HG02798 (cell line): ENCODE data around the gene USP3.
"Not testable (repeated sequence)": the region's sequence is repeated elsewhere in the genome, so short reads cannot be mapped to it uniquely, and the experiment has no call there.

Experiments used
- ATAC-seq: cut with Tn5 transposase; IDR thresholded peaks from one replicate; pipeline ENCODE4 v1.9.1; 2021; ENCODE audit warnings: mild to moderate bottlenecking; ENCODE audit not compliant: unreplicated experiment, poor library complexity

USP3 gene

DNA sequence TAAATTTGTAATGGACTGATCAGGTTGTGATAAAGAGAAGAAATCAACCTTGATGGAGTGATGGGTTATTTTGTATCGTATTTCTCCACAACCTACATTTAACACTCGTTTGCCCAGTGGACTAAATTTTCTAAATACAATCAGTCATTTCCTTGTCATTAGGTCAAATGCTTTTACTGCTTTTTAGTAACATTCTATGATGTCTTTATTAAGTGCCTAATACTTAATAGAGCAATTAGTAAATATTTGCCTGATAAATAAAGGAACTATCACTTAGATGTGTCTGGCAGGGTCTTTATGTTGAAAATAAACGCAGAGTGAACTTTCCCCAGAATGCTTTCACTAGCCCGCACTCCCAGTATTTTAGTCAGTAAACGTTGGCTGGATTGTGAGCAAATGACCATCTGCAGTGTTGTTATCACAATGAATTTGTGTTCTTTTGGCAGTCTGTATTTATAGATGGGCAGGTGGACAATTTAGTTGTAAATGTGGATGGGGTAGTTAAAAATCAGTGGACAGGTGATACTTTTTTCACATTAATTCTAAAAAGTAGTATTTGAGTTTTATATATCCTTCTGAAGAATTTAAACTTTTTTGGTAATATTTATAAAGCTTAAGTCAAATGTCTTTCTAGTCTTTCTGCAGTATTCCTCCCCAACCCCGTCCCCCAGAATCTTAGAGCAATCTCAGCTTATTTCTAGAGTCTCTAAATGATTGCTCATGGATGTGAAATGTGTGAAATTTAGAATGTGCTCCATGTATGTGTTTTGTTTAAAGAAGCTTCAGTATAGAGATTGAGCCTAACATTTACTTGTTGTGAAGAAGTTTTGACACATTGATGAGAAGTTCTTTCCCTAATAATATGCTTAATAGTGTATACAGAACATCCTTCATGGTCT lies 4.9 kb downstream of the USP3 start:
- no peak for ATAC-seq

DNA sequence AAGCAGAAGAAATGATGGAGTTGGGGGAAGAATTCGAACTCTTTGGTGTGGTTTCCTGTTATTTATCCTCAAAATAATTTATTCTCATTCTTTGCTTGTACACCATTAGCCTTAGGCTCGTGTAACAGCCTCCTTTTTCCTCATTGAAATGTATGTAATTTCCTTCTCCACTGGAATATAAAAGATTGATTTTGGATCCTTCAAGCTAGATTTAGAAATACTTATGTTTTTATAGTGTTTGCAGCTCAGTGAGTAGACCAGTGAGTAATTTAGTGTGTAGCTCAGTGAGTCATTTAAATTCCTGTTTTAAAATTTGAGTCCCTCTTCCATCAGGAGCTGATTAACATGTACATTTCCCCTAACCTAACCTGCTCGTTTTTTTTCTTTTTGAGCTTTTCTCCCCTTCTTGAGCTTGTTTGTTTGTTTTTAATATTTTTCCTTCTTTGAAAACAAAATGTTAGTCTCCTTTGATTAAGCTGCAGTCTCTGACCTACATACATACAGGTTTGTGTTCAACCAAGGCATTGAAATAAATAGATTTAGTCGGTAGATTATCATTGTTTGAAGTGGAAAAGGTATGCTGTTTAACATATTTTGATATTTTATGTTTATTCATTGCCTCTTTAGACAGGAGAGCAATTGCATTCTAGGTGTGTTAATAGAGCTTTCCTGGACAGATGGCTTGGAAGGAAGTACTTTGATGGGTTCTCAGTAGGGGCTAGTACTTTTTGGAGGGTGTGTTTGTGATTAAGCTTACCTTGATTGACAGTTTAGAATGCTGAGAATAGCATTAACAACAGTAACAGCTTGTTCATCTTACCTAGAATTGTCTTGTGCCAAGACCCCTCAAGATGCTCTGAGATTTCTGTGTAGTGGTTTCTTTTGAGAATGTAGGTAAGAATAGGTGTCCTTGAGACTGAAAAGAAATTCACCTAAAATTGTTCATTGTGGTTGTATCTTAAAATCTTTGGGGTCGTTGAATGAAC lies 5.9 kb downstream of the USP3 start:
- no peak for ATAC-seq

DNA sequence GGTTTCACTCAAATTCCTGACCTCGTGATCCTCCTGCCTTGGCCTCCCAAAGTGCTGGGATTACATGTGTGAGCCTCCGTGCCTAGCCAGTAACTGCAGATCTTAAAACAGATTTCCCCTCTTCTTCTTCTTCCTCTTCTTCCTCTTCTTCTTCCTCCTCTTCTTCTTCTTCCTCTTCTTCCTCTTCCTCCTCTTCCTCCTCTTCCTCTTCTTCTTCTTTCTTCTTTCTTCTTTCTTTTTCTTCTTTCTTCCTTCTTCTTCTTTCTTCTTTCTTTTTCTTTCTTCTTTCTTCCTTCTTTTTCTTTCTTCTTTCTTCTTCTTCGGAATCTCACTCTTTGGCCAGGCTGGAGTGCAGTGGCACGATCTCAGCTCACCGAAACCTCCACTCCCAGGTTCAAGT lies 7.8 kb downstream of the USP3 start:
- ATAC-seq = no peak

GRCh38 chr15:63513271-63513670 lies 8.9 kb downstream of the USP3 start:
- no peak for ATAC-seq

- ATAC-seq = no peak
These were observed 9.3 kb downstream of the USP3 start for GRCh38 chr15:63513728-63514127.

GRCh38 chr15:63514531-63514943 lies 10.1 kb downstream of the USP3 start:
- no peak for ATAC-seq

DNA sequence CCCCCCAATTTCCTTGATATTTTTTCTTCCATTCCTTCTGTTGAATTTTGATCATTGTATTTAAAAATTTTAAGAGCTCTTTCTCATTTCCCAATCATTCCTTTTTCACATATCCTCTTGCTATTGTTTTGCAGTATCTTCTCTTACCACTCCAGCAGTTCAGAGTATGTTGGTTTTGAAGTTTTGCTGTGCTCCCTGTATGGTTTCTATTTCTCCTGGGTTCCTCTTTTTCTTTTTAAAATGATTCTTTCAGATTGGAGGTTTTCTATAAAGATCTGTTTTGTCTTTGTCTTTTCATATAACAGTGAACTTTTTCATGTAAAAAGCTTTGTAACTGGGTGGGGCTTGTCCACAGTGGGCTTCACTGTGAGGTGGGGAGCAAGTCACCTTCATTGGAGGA lies 12.8 kb downstream of the USP3 start:
- no peak for ATAC-seq

DNA sequence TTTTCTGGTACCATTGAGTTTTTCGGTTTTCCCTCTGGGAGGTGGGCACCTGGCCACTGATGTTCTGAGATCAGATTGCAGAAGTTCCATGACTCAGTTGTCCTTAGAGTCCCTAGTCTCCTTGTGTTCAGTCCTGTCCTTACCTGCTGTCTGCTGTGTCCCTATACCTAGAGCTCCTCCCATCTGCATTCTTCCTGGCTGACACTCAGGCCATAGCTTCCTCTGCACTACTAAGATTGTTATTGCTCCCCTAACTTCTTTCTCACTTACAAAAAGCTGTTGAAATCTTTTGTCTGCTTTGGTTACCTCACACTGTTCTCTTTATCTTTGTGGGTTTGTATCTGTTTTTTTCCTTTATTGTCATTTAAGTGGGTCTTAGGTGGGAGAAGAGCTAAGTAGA lies 13.2 kb downstream of the USP3 start:
- ATAC-seq = no peak

GRCh38 chr15:63519041-63519440 lies 14.6 kb downstream of the USP3 start:
- no peak for ATAC-seq

DNA sequence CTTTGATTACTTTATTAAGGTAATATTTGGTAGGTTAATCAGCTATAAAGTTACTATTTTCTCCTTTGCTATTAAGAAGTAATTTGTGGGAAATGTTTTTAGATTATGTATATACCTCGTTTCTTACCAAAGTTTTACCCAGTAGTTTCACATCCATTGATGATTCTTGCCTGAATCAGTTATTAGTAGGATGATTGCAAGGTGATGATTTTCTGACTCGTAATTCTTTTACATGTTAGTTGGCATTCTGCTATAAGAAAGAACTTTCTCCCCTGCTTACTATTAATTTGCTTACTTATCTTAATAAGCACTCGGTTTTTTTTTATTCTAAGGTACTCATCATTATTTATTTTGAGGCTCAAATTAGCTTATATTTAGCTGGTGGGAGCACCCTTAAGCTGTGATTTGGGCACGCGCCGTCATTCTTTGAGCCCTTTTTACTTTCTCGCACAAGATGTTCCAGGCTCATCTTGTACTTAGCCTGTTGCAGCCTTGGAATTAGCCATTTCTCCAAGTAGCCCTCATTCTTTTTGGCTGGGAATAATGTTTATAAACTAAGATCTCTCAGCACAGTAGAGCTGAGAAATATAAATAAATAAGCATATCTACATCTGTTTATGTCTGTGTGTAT lies 15.3 kb downstream of the USP3 start:
- no peak for ATAC-seq

DNA sequence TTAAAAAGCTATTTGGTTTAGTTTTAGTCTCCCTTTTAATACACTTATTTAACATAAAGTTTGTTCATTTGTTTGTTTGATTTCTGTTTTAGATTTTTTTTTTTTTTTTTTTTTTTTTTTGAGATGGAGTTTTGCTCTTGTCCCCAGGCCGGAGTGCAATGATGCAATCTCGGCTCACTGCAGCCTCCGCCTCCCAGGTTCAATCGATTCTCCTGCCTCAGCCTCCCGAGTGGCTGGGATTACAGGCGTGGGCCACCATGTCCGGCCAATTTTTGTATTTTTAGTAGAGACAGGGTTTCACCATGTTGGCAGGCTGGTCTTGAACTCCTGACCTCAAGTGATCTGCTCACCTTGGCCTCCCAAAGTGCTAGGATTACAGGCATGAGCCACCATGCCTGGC lies 16.1 kb downstream of the USP3 start:
- ATAC-seq = not testable (repeated sequence)

GRCh38 chr15:63522225-63522578 lies 17.8 kb downstream of the USP3 start:
- no peak for ATAC-seq

DNA sequence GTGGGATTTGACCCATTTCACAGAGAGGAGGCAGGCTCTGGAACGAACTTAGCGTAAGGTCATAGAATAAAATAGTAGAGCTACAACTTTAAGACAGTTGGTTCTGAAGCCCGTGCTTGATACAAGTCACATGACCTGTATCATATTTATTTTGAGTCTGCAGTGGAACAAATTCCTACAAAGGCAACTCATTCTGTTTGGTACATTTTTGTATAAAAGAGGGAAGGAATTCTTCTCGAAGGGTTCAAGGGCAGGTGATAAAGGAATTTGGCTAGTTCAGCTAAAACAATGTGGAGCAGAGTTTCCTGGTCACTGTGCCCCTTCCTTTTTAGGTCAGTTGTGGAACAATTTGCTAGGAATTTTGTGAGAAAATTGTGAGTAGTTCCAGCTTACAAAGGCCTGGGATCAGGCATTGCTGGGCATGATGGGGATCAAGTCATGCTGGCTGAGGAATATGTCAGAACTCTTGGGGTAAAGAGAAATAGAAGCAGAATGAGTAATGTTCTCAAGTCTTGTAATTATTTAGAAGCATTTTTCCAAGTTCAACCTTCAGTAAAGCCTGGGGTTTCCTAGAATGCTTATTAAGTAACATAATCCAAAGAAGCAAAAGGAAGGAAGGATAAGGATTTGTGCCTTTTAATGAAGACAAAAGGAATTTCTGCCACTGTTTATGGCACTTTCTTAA lies 19.1 kb downstream of the USP3 start:
- no peak for ATAC-seq

- ATAC-seq = no peak
These were observed 20.1 kb downstream of the USP3 start for GRCh38 chr15:63524316-63525015.

GRCh38 chr15:63526401-63526800 lies 22.0 kb downstream of the USP3 start:
- no peak for ATAC-seq

DNA sequence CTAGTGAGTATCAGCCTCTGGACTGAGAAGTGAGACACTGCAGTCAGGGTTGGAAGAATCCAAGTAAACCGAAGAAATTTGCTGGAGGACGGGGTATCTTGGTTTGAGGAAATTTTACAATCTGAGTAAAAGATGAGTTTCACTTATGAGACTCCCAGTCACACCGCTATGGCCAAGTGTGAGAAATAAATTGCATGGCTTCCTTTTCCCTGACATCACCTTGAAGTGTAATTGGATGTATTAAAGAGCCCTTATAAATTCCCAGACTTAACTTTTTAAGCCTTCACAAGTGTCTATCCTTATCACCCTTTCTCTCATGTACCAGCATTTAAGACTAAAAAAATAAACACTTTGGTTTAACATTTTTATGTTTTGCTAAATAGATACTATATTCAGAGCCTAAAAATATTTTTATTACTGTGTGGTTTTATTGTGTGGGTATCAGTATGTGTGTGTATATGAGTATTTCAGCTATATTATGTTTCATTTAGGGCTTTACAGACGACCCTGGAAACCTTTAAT lies 23.8 kb downstream of the USP3 start:
- no peak for ATAC-seq

GRCh38 chr15:63530235-63530634 lies 25.8 kb downstream of the USP3 start:
- ATAC-seq = no peak

DNA sequence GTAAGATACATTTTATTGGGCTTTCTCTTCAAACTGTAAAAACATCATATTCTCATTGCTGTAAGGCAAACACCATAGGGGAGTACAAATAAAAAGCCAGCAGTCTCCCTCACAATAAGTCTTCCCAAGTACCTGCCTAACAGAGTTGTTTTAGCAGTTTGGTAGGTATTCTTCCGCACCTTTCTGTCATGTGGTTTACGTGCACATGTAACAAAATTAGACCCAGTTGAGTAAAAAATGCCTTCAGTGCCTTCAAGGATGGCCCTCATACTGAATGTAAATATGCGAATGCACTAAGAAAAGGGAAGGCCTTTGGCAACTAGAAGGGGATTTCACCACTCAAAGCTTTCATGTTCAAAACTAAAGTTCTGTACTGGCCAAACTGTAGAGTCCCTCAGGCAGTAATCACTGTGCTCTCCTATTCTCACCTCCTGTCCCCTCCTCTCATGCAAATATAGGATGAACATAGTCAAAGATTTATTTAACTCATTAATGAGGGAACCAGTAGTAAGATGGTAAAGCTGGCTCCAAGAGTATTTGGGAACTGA lies 26.4 kb downstream of the USP3 start:
- ATAC-seq = no peak

DNA sequence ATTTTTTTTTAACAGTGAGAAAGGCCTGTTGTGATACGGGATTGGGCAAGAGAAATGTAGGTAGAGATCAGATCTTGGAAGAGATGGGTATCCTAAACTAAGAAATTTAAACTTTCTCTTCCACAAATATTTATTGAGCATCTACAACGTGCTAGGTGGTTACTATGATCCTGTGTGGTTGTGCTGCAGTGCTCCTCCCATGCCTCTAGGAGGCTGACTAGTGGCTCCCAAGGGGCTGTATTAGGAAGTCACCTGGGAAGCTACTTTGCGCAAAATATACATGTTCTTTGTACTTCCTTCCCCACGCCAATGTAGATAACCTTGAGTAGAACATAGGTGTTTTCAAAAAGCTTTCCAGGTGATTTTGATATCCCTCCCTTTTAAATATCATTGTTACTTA lies 27.2 kb downstream of the USP3 start:
- ATAC-seq = no peak
